ENCODE results near the gene CYB561D1.
"Not testable (repeated sequence)": the region's sequence is repeated elsewhere in the genome, so short reads cannot be mapped to it uniquely, and the experiment has no call there.

CYB561D1 gene, protein sequence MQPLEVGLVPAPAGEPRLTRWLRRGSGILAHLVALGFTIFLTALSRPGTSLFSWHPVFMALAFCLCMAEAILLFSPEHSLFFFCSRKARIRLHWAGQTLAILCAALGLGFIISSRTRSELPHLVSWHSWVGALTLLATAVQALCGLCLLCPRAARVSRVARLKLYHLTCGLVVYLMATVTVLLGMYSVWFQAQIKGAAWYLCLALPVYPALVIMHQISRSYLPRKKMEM

DNA sequence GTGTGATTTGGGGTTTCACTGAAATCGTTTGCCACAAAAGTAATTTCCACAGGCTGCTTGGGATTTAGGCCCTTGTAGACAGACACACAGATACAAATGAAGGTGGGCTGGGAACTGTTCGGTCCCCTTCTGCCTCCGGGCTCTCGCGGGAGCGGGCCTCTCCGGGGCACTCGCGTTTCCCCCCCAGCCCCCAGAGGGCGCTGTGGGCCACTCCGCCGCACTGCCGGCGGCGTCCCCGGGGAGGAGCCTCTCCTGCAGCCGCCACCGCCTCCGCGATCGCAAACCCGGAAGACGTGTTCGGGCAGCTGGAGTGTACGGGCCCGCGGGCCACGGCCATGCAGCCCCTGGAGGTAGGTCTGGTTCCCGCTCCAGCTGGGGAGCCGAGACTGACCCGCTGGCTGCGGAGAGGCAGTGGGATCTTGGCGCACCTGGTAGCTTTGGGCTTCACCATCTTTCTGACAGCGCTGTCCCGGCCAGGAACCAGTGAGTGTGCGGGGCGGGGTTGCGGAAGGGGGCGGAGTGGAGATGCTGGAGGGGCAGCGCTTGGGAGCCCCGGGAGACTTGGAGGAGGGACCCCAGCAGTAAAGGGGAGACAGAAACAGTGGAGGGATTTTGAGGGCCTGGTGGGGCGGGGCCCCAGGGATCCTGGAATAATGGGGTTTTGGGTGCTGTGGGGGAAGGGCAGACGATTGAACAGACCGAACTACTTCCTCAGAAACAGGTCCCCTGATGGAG is at the start of gene CYB561D1:
Gene CYB561D1 (plus strand): TSS at position 290 of the 735 bp plus-strand sequence. CDS start 46 bp downstream, at position 336.
- TF ChIP-seq, protein P1, sequence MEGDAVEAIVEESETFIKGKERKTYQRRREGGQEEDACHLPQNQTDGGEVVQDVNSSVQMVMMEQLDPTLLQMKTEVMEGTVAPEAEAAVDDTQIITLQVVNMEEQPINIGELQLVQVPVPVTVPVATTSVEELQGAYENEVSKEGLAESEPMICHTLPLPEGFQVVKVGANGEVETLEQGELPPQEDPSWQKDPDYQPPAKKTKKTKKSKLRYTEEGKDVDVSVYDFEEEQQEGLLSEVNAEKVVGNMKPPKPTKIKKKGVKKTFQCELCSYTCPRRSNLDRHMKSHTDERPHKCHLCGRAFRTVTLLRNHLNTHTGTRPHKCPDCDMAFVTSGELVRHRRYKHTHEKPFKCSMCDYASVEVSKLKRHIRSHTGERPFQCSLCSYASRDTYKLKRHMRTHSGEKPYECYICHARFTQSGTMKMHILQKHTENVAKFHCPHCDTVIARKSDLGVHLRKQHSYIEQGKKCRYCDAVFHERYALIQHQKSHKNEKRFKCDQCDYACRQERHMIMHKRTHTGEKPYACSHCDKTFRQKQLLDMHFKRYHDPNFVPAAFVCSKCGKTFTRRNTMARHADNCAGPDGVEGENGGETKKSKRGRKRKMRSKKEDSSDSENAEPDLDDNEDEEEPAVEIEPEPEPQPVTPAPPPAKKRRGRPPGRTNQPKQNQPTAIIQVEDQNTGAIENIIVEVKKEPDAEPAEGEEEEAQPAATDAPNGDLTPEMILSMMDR (IDR thresholded peaks at IDR 0.05; ENCODE audit: insufficient read depth, missing control alignments), result peak; percentile 65
- DNase-seq (ENCODE audit: insufficient read length, low spot score), result peak; percentile 78
- FAIRE-seq, result no peak

DNA sequence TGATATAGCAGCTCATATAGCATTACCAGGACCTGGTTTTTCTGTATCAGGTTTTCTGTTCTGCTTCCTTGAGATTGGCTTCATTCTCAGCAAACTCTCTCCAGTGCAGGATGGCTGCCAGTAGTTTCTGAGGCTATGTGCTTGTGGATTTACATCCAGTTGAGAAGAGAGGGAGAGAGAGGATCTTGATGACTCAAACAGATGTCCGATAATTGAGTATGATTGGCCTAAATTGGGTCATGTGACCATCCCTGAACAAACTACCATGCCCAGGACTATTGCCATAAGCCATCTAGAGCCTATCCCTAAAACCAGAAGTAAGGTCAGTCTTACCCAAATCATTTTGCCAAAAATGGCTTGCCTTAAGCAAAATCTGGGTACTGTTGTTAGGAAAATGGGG is 49.5 kb upstream of the CYB561D1 start:
- TF ChIP-seq, protein P1 (IDR thresholded peaks at IDR 0.05; ENCODE audit: insufficient read depth, missing control alignments), result no peak
- DNase-seq (ENCODE audit: insufficient read length, low spot score), result no peak
- no peak for FAIRE-seq

DNA sequence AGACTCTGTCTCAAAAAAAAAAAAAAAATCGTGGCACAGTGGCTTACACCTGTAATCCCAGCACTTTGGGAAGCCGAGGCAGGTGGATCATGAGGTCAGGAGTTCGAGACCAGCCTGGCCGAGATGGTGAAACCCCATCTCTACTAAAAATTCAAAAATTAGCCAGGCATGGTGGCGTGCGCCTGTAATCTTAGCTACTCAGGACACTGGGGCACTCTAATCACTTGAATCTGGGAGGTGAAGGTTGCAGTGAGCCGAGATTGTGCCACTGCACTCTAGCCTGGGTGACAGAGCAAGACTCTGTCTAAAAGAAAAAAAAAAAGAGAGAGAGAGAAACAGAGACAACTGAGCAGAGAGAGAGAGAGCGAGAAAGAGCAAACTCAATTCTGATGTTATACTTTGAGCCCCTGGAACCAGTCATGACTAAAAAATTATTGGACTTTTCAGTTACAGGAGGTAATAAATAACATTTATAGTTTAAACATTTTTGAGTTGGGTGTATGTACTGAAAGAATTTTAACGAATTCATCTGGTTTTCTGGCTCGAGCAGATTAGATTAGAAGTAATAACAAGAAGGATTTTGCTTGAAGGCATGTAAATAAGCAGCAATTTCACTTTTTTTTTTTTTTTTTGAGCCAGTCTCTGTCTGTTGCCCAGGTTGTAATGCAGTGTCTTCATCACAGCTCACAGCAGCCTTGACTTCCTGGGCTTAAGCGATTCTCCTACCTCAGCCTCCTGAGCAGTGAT is 47.8 kb upstream of the CYB561D1 start:
- not testable (repeated sequence) for DNase-seq (ENCODE audit: insufficient read length, low spot score); FAIRE-seq

DNA sequence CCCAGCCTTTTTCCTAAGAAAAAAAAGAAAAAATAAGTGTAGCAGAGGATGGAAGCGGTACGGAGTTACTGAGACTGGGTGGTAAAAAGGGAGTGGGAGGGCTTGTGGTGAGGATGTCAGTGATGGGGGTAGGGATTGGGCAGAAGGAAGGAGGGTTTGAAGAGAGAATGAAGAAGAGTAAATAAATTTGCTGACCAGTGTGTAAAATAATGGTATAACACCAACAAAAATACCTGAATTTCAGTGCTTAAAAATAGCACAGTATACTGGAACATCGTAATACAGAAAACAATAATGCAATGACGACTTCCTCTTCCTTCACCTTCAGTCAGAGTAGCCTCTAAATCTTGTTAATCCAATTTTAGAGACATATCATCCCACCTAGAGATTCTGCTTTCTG is 46.4 kb upstream of the CYB561D1 start:
- FAIRE-seq, result no peak
- TF ChIP-seq, protein P1 (IDR thresholded peaks at IDR 0.05; ENCODE audit: insufficient read depth, missing control alignments), result no peak
- no peak for DNase-seq (ENCODE audit: insufficient read length, low spot score)

DNA sequence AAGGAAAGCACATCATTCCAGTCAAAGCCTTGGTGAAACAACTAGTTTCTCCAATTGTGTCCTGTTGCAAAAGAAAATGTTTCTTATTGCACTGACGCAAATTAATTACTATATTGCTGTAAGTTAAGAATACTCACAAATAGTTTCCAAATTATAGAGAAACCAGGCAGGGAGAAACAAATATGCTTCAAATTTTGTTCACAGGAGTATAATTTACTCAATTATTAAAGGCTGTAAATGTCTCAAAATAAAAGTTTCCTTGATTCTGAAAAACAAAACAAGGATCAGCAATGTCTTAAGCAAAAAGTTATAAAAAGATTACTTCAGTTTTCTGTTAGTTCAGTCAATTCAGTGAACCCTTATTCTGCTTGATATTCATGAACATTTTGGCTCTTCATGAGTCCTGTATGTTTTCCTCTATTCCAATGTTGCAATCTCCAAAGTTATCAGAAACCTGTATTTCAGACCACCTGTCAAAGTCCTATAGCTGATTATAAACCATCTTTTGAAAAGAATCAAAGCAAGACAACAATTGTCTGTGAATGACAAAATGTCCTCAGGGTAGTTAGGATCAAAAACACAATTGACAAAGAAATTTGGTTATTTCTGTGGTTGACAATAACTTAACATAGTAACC is 39.3 kb upstream of the CYB561D1 start:
- no peak for DNase-seq (ENCODE audit: insufficient read length, low spot score)
- TF ChIP-seq, protein P1 (IDR thresholded peaks at IDR 0.05; ENCODE audit: insufficient read depth, missing control alignments), result no peak
- FAIRE-seq, result no peak

DNA sequence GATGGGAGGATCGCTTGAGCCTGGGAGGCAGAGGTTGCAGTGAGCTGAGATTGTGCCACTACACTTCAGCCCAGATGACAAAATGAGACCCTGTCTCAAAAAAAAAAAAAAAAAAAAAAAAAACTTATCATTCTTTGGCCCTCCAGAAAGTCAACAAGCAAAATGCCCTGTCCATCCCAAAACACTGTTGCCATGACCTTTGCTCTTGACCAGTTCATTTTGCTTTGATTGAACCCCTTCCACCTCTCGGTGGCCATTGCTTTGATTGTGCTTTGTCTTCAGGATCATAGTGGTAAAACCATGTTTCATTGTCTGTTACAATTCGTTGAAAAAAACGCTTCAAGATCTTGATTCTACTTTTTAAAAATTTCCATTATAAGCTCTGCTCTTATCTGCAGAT is 36.1 kb upstream of the CYB561D1 start:
- TF ChIP-seq, protein P1 (IDR thresholded peaks at IDR 0.05; ENCODE audit: insufficient read depth, missing control alignments), result no peak
- DNase-seq (ENCODE audit: insufficient read length, low spot score) (no peak), FAIRE-seq (no peak)

DNA sequence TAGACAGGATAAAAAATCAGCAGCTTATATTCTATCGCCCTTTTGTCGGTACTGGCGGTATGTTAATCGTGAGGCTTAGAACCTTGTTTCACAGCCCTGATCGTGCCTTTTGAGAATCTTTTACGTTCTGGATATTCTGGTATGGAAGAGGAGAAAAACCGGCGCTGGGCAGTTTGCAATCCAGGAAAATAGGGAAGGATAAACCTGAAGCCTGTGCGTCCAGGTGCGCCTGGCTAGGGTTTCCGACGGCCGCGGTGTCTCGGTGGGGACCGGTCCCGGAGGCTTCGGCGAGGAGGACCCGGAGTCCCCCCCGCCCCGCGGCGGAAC is 27.8 kb upstream of the CYB561D1 start:
- FAIRE-seq, result no peak
- TF ChIP-seq, protein P1 (IDR thresholded peaks at IDR 0.05; ENCODE audit: insufficient read depth, missing control alignments), result no peak
- DNase-seq (ENCODE audit: insufficient read length, low spot score), result no peak

All from D721Med (cell line).